HG03521 (cell line): ENCODE data around the gene ZNF664.
"Not testable (repeated sequence)": the region's sequence is repeated elsewhere in the genome, so short reads cannot be mapped to it uniquely, and the experiment has no call there.

Source experiments
- ATAC-seq: cut with Tn5 transposase; IDR thresholded peaks from one replicate; pipeline ENCODE4 v1.9.1; 2021; ENCODE audit warnings: mild to moderate bottlenecking, moderate library complexity; ENCODE audit not compliant: unreplicated experiment

The ZNF664 gene

DNA sequence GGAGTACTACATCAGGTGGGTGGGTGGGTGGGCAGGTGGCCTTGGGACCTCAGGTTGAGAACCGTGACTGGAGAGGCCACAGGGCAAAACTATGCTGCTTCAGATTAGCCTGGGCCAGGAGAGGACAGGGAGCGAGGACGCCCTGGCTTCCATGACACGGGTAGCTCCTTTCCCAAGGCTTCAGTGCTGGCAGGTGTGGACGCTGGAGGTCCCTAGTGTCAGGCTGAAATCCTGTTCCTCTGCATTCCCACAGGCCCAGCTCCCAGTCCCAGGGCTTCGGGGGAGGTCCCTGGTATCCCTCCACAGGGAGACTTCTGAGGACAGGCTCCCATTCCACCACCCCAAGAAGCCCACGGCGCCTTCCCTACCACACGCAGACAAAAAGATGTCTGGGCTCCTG lies 32.0 kb upstream of the ZNF664 start:
- no peak for ATAC-seq

- no peak for ATAC-seq
Measured at GRCh38 chr12:123941624-123942237, 31.3 kb upstream of the ZNF664 start.

GRCh38 chr12:123942238-123942653 lies 30.8 kb upstream of the ZNF664 start:
- ATAC-seq, result no peak

DNA sequence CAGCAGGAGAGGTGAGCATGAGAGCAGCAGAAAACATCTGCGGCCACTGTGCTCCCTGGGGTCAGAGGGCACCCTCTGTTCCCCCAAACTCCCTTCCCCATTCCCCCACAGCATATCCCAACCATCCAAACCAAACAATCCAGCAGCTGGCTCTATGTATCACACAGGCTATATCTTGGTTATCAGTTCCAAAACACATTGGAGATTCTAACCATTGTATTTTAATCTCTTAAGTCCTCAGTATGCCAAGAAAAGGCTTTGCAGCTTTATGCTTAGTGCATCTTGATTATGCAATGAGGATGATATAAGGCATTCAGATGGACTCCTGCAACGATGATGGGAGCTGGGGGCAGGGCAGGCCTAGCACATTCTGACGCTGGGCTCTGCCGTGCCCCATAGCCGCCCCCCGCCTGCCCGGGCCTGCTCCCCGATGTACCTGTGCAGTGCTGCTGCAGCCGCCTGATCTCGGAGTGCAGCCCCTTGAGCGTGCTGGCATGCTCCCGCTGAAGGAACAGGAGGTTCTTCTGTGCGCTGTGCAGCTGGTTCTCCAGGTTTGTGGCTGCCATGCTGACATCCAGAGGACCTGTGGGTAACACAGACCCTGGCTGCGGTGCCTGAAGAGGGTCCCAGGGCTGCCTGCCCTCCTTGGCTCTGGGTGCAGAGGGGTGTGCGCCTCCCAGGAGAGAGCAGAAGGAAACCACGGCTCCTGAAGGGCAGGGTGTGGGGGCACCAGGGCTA lies 29.9 kb upstream of the ZNF664 start:
- no peak for ATAC-seq

- ATAC-seq, result no peak
Measured at GRCh38 chr12:123943816-123944215, 29.2 kb upstream of the ZNF664 start.

DNA sequence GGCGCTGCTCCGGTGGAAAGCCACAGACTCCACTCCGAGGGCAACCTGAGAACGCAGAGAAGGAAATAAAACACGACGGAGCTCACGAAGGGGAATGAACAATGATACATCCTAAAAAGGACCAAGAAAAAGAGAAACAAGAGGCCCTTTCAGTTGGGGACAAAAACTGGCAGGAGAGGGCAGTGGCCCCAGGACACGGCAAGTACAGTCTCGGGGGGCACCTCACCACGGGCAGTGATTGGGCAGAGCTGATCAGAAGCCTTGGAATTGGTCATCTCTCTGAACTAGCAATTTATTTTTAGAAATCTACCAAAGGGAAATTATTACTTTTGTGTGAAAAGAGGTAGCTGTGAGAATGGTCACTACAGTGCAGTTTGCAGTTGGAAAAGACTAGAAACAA lies 28.3 kb upstream of the ZNF664 start:
- no peak for ATAC-seq

GRCh38 chr12:123945287-123946151 lies 27.5 kb upstream of the ZNF664 start:
- ATAC-seq, result no peak

DNA sequence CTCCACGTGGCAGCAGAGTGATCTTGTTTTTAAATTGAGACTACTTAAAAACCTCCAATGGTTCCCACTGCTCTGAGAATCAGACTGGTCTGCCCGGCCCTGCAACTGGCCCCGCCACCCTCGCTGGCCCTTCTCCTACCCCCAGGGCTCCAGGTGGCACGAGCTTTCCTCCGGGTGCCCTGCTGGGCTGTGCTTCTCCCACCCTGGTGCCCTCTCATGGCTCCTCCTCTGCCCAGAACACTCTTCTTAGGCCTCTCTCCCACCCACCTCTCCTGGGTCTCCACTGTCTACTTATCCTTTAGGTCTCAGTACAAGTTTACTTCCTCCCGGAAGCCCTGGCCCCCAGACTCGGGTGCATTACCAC lies 26.9 kb upstream of the ZNF664 start:
- ATAC-seq, result no peak

GRCh38 chr12:123946516-123947505 lies 26.2 kb upstream of the ZNF664 start:
- ATAC-seq, result not testable (repeated sequence)

DNA sequence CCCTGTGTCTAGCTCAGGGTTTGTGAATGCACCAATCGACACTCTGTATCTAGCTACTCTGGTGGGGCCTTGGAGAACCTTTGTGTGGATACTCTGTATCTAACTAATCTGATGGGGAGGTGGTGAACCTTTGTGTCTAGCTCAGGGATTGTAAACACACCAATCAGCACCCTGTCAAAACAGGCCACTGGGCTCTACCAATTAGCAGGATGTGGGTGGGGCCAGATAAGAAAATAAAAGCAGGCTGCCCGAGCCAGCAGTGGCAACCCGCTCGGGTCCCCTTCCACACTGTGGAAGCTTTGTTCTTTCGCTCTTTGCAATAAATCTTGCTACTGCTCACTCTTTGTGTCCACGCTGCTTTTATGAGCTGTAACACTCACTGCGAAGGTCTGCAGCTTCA lies 25.5 kb upstream of the ZNF664 start:
- ATAC-seq, result not testable (repeated sequence)

- no peak for ATAC-seq
Measured at GRCh38 chr12:123948401-123948795, 24.6 kb upstream of the ZNF664 start.

- no peak for ATAC-seq
Measured at GRCh38 chr12:123948796-123949769, 23.9 kb upstream of the ZNF664 start.

- ATAC-seq, result no peak
Measured at GRCh38 chr12:123949770-123950165, 23.2 kb upstream of the ZNF664 start.

DNA sequence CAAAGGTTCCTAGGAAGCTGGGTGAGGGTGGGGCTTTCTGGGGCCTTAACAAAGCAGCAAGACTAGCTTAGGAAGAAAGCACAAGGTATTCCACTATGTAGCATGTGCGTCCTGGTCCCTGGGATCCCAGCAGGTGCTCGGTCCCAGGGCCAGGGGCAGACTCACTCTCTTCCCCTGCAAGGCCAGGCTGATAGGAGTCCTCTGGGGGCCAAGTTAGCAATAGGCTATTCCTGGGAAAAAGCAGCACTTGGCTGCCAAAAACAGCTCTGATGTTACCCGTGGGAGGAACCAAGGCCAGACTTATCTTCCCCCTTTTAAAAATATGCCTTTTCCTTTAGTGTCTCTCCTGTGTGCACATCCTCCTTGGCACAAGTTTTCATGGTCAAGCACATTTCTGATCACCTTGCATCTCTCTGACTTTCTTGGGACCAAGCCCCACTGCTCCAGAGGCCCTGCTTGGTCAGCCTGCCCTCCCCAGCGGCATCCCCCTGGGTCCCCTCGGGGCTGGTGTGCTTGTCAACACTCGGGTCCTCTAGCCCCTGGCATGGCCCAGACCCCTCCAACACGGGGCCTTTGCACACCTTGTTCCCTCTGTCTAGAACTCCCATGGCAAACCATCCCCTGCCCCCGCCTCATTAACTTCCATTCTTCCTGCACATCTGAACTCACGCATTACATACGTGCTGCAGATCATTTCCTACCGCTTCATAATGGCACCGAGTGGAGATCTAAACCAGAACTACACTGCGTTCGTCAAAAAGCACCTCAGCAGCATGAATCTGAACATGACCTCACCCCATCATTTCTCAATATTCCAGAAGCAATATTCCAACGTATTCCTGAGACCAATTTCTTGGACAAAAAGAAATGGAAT lies 22.3 kb upstream of the ZNF664 start:
- no peak for ATAC-seq

DNA sequence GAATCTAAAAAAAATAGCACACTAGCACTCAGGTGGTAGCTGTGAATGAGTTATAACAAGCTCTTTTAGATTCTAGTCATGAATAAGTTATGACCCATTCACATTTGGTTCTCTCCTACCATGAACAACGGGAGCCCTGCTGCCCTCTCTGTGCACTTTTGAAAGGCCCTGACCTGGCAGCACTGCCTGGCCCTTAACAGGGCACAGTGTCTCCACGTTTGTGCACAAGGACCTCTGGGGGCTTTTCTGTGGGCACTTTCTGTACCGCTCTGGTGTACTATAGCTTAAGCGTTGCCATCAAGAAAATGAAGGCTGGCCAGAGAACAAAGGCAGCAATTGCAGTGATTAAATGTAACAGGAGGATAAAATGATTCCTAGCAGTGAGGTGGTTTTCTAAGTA lies 21.5 kb upstream of the ZNF664 start:
- no peak for ATAC-seq

- ATAC-seq, result no peak
Measured at GRCh38 chr12:123952037-123952436, 21.0 kb upstream of the ZNF664 start.

- no peak for ATAC-seq
Measured at GRCh38 chr12:123954647-123955350, 18.2 kb upstream of the ZNF664 start.

- ATAC-seq, result no peak
Measured at GRCh38 chr12:123956249-123956648, 16.8 kb upstream of the ZNF664 start.
